NB4 (cell line): ENCODE results near the gene ANAPC16.
"Not testable (repeated sequence)": the region's sequence is repeated elsewhere in the genome, so short reads cannot be mapped to it uniquely, and the experiment has no call there.

ENCODE experiments used
- DNase-seq: peaks from one replicate; pipeline ENCODE4 v3.0.0; 2010; ENCODE audit warnings: low read depth
- H3K4me3 ChIP-seq: one replicate; pipeline ENCODE4 v1.5.1; 2011; ENCODE audit warnings: mild to moderate bottlenecking, low read depth, low read length, moderate library complexity
- CTCF ChIP-seq: IDR thresholded peaks from one replicate; pipeline ENCODE4 v1.5.1; 2012; ENCODE audit warnings: low read depth, low read length
- MYC ChIP-seq: IDR thresholded peaks from 2 replicates; pipeline ENCODE4 v1.6.1; 2011; ENCODE audit warnings: low read depth, low read length
- POLR2A ChIP-seq: IDR thresholded peaks from 2 replicates; pipeline ENCODE4 v1.6.1; 2011; ENCODE audit warnings: mild to moderate bottlenecking; ENCODE audit not compliant: insufficient read length; ENCODE audit errors: extremely low read depth
- TF ChIP-seq, protein P1 (sequence below): IDR thresholded peaks from 2 replicates; pipeline ENCODE4 v1.6.1; 2011; ENCODE audit warnings: low read depth, low read length

Gene ANAPC16

DNA sequence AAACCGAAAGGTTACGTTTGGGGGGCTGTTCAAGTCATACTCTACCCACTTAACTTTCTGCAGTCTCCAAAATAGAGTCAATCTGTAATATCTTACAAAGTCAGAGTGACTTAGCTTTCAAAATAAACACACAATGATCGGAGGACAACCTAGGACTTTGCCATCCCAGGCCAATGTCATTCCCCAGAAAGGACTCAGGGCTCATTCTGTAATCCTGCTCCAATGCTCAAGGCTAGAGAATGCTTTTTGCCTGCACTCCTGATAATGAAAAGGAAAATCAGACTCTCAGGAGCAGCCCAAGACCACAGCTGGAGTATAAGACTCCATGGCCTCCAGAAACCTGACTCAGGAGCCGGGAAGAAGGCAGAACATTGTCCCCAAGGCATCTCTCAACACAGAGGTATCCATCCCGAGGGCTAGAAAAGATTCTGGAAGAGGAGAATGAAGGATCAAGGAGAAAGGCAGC is 28.8 kb downstream of the ANAPC16 start:
- TF ChIP-seq, protein P1, sequence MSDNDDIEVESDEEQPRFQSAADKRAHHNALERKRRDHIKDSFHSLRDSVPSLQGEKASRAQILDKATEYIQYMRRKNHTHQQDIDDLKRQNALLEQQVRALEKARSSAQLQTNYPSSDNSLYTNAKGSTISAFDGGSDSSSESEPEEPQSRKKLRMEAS = no peak
- no peak for TF ChIP-seq MYC
- no peak overlapping the region for H3K4me3 ChIP-seq
- DNase-seq = no peak

DNA sequence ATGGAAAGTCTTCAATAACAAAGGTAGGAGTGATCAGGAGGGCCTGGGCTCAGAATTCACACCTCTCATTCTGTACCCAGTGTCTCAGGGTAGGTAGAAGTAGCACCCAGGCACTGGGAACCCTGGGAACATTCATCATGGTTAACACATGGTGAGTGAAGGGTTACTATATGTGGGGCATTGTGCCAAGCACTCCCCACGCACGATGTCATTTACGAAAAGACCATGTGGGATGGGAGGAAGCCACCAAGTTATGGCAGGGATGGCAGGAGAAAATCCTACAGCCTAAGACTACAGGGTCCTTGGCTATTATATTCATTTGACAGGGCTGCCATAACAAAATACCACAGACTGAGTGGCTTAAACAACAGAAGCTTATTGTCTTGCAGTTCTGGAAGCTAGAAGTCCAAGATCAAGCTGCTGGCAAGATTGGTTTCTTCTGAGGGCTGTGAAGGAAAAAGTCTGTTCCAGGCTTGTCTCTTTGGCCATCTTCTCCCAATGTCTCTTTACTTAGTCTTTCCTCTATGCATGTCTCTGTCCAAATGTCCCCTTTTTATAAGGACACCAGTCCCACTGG is 30.2 kb downstream of the ANAPC16 start:
- DNase-seq = no peak
- TF ChIP-seq POLR2A (no peak), MYC (no peak), CTCF (no peak)
- TF ChIP-seq, protein P1 = no peak
- H3K4me3 ChIP-seq = no peak overlapping the region

GRCh38 chr10:72248468-72249151 is 32.8 kb downstream of the ANAPC16 start:
- peak; percentile 77 for DNase-seq
- peak overlapping the region; percentile 13 for H3K4me3 ChIP-seq
- TF ChIP-seq, protein P1 = peak; percentile 89
- peak; percentile 80 for TF ChIP-seq POLR2A
- TF ChIP-seq CTCF = no peak
- TF ChIP-seq MYC = peak; percentile 76

DNA sequence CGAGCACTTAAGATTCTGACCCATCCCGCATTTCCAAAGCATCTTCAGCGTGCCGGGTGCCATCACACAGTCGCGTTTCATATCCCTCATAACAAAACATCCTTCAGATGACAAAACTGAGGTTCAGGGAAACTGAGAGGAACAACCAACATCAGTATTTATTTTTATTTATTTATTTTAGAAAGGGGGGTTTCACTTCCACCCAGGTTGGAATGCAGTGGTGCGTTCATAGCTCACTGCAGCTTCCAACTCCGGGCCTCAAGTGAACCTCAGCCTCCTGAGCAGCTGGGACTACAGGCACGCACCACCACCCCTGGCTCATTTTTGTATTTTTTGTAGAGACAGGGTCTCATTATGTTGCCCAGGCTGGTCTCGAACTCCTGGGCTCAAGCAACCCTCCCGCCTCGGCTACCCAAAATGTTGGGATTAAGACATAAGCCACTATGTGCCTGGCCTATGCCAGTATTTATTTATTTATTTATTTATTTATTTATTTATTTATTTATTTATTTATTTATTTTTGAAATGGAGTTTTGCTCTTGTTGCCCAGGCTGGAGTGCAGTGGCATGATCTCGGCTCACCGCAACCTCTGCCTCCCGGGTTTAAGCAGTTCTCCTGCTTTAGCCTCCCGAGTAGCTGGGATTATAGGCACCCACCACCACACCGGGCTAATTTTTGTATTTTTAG is 33.5 kb downstream of the ANAPC16 start:
- not testable (repeated sequence) for H3K4me3 ChIP-seq, DNase-seq

DNA sequence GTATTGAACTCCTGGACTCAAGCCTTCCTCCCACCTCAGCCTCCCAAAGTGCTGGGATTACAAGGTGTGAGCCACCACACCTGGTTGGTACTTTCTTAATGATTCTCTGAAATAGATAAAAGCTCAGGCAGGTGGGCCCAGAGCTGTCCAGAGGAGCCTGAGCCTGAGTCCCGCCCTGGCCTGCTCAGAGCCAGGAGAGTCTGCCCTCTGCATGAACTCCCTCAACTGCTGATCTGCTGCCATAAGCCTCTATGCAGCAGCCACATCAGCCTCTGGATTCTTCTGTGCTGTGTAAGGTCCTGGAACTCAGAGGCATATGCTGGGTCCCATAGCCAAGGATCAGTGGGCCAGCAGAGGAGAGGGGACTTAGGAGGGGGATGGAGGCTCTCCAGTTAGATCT is 34.9 kb downstream of the ANAPC16 start:
- TF ChIP-seq, protein P1 = no peak
- no peak for TF ChIP-seq CTCF
- no peak for TF ChIP-seq POLR2A
- TF ChIP-seq MYC = no peak
- no peak for DNase-seq
- no peak overlapping the region for H3K4me3 ChIP-seq

DNA sequence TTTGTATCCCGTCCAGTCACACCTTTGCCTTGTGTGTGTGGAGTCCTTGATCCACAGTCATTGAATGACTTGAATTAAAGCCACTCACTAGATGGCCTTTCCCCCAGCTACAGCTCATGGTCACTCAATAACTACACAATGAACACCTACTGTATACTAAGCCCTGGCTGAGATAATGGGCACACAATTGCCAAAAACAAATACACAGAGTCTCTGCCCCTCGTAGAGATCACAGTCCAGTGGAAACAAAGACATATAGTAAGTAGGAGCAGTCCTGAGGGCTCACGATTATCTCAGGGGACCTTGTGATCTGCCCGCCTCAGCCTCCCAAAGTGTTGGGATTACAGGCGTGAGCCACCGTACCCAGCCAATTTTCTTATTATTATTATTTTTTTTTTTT is 35.8 kb downstream of the ANAPC16 start:
- no peak for DNase-seq
- H3K4me3 ChIP-seq = no peak overlapping the region
- TF ChIP-seq CTCF (no peak), MYC (no peak), POLR2A (no peak)
- TF ChIP-seq, protein P1 = no peak
